Measurements from ENCODE around the gene CCSER1. TPM values are rescaled to one million over a fixed set of nuclear protein-coding genes. Genes with fewer than 3 reads are reported as not detected.

CCSER1 gene
- total RNA-seq, 1 experiment from 2014 or later, result 0.05 TPM

DNA sequence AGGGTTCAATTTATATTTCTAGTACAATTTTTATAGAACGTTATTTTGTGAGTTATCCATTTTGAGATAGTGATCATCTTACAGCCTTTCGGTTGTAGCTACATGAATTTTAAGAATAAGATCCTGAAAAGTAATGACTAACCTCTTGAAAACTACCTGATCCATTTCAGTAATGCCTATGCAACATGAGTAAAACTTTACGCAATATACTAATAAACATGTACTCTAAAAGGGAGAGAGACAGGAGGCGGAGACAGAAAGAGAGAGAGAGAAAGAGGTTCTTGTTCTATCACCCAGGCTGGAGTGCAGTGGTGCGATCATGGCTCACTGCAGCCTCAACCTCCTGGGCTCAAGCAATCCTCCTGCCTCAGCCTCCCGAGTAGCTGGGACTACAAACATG is 816.1 kb downstream of the CCSER1 start:
- no peaks in the 10 kb centered on the region for H3K4me1 ChIP-seq (ENCODE audit: control insufficient read depth, insufficient read depth, low read length)
- no peaks in the 10 kb centered on the region for H3K27me3 ChIP-seq (ENCODE audit: control insufficient read depth, insufficient read depth, low read length)
- no peak overlapping the region for H3K27ac ChIP-seq (ENCODE audit: low read length)
- POLR2A ChIA-PET, result no interaction called here
- in situ Hi-C loops (cut with HindIII; ENCODE audit: low pct_unique_long_range_greater_than_20kb, low sequenced_read_pairs) (no loop called here), intact Hi-C loops (cut with micrococcal nuclease; ENCODE audit: unreplicated experiment) (no loop called here)
- H3K9me3 ChIP-seq (ENCODE audit: control insufficient read depth, insufficient read depth, low read depth, low read length), result no peaks in the 10 kb centered on the region
- TF ChIP-seq, protein P1, sequence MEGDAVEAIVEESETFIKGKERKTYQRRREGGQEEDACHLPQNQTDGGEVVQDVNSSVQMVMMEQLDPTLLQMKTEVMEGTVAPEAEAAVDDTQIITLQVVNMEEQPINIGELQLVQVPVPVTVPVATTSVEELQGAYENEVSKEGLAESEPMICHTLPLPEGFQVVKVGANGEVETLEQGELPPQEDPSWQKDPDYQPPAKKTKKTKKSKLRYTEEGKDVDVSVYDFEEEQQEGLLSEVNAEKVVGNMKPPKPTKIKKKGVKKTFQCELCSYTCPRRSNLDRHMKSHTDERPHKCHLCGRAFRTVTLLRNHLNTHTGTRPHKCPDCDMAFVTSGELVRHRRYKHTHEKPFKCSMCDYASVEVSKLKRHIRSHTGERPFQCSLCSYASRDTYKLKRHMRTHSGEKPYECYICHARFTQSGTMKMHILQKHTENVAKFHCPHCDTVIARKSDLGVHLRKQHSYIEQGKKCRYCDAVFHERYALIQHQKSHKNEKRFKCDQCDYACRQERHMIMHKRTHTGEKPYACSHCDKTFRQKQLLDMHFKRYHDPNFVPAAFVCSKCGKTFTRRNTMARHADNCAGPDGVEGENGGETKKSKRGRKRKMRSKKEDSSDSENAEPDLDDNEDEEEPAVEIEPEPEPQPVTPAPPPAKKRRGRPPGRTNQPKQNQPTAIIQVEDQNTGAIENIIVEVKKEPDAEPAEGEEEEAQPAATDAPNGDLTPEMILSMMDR (IDR thresholded peaks at IDR 0.05), result no peak
- TF ChIP-seq, protein P2, sequence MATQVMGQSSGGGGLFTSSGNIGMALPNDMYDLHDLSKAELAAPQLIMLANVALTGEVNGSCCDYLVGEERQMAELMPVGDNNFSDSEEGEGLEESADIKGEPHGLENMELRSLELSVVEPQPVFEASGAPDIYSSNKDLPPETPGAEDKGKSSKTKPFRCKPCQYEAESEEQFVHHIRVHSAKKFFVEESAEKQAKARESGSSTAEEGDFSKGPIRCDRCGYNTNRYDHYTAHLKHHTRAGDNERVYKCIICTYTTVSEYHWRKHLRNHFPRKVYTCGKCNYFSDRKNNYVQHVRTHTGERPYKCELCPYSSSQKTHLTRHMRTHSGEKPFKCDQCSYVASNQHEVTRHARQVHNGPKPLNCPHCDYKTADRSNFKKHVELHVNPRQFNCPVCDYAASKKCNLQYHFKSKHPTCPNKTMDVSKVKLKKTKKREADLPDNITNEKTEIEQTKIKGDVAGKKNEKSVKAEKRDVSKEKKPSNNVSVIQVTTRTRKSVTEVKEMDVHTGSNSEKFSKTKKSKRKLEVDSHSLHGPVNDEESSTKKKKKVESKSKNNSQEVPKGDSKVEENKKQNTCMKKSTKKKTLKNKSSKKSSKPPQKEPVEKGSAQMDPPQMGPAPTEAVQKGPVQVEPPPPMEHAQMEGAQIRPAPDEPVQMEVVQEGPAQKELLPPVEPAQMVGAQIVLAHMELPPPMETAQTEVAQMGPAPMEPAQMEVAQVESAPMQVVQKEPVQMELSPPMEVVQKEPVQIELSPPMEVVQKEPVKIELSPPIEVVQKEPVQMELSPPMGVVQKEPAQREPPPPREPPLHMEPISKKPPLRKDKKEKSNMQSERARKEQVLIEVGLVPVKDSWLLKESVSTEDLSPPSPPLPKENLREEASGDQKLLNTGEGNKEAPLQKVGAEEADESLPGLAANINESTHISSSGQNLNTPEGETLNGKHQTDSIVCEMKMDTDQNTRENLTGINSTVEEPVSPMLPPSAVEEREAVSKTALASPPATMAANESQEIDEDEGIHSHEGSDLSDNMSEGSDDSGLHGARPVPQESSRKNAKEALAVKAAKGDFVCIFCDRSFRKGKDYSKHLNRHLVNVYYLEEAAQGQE (IDR thresholded peaks at IDR 0.05; ENCODE audit: insufficient read depth in 1 of 2, low read depth in 2 of 2, low read length in 1 of 2), result no peak
- TF ChIP-seq POLR2AphosphoS5 (IDR thresholded peaks at IDR 0.05; ENCODE audit: low read depth, low read length) (no peak), SIN3A (IDR thresholded peaks at IDR 0.05; ENCODE audit: borderline replicate concordance, insufficient read depth, low read depth, low read length) (no peak), TCF7L2 (IDR thresholded peaks at IDR 0.05; ENCODE audit: low read depth, low read length) (no peak)
- BruUV-seq (replicated peaks), result no TSS peak
- H3K4me3 ChIP-seq (ENCODE audit: low read depth in 2 of 2, low read length in 2 of 2), result no peak overlapping the region
- H3K36me3 ChIP-seq (ENCODE audit: control insufficient read depth, insufficient read depth, low read length), result no peaks in the 10 kb centered on the region
- DNase-seq (ENCODE audit: low read depth, low spot score) (no peak), ATAC-seq (no peak)
- CTCF ChIA-PET, result no interaction called here

DNA sequence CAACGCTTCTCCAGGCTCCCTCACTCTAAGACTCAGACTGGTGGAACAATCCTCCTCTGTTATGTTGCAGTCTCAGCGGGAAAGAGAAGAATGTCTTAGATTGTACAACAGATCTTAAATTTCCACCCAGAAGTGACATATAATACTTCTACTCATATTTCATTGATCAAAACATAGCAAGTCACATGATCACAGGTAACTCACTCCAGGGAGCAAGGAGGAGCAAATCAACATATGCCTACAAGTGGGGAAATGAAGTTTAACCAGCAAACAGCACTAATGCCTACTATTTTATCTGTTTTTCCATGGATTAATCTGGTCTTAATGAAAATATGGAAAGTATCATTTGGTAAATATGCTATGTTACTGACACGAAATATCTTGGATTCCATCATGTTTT is 819.8 kb downstream of the CCSER1 start:
- ATAC-seq (no peak), DNase-seq (ENCODE audit: low read depth, low spot score) (no peak)
- TF ChIP-seq TCF7L2 (IDR thresholded peaks at IDR 0.05; ENCODE audit: low read depth, low read length) (no peak), SIN3A (IDR thresholded peaks at IDR 0.05; ENCODE audit: borderline replicate concordance, insufficient read depth, low read depth, low read length) (no peak), POLR2AphosphoS5 (IDR thresholded peaks at IDR 0.05; ENCODE audit: low read depth, low read length) (no peak)
- TF ChIP-seq, protein P1 (IDR thresholded peaks at IDR 0.05), result no peak
- TF ChIP-seq, protein P2 (IDR thresholded peaks at IDR 0.05; ENCODE audit: insufficient read depth in 1 of 2, low read depth in 2 of 2, low read length in 1 of 2), result no peak
- ChIA-PET CTCF (no interaction called here), POLR2A (no interaction called here)
- Histone ChIP-seq H3K4me1 (ENCODE audit: control insufficient read depth, insufficient read depth, low read length) (peaks cover 8% of the 10 kb centered on the region; the same call in 1 of the 2 replicates), H3K36me3 (ENCODE audit: control insufficient read depth, insufficient read depth, low read length) (no peaks in the 10 kb centered on the region), H3K27ac (ENCODE audit: low read length) (no peak overlapping the region), H3K9me3 (ENCODE audit: control insufficient read depth, insufficient read depth, low read depth, low read length) (no peaks in the 10 kb centered on the region), H3K4me3 (ENCODE audit: low read depth in 2 of 2, low read length in 2 of 2) (no peak overlapping the region), H3K27me3 (ENCODE audit: control insufficient read depth, insufficient read depth, low read length) (no peaks in the 10 kb centered on the region)
- BruUV-seq (replicated peaks), result no TSS peak
- intact Hi-C loops (cut with micrococcal nuclease; ENCODE audit: unreplicated experiment) (no loop called here), in situ Hi-C loops (cut with HindIII; ENCODE audit: low pct_unique_long_range_greater_than_20kb, low sequenced_read_pairs) (no loop called here)
